ENCODE data around the gene HDAC9.
"Not testable (repeated sequence)": the region's sequence is repeated elsewhere in the genome, so short reads cannot be mapped to it uniquely, and the experiment has no call there.

Gene HDAC9

DNA sequence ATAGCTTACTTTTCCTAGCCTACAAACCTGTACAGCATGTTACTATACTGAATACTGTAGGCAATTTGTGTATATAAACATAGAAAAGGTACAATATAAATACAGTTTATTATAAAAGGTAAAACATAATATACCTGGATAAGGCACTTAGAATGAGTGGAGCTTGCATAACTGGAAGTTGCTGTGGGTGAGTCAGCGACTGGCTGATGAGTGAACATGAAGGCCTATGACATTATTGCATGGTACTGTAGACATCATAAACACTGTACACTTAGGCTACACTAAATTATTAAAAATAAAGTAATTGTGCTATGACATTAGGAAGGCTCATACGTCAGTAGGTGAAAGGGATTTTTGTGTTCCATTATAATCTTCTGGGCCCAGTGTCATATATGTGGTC, 228.8 kb downstream of the HDAC9 start:
- DNase-seq (ENCODE audit: extremely low read depth, low read depth) = no peak
- TF ChIP-seq, protein P1, sequence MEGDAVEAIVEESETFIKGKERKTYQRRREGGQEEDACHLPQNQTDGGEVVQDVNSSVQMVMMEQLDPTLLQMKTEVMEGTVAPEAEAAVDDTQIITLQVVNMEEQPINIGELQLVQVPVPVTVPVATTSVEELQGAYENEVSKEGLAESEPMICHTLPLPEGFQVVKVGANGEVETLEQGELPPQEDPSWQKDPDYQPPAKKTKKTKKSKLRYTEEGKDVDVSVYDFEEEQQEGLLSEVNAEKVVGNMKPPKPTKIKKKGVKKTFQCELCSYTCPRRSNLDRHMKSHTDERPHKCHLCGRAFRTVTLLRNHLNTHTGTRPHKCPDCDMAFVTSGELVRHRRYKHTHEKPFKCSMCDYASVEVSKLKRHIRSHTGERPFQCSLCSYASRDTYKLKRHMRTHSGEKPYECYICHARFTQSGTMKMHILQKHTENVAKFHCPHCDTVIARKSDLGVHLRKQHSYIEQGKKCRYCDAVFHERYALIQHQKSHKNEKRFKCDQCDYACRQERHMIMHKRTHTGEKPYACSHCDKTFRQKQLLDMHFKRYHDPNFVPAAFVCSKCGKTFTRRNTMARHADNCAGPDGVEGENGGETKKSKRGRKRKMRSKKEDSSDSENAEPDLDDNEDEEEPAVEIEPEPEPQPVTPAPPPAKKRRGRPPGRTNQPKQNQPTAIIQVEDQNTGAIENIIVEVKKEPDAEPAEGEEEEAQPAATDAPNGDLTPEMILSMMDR (IDR thresholded peaks at IDR 0.05; ENCODE audit: low read depth, low read length, missing control alignments) = no peak
- H3K4me3 ChIP-seq (replicated peaks; ENCODE audit: low read depth, low read length) = no peak overlapping the region

DNA sequence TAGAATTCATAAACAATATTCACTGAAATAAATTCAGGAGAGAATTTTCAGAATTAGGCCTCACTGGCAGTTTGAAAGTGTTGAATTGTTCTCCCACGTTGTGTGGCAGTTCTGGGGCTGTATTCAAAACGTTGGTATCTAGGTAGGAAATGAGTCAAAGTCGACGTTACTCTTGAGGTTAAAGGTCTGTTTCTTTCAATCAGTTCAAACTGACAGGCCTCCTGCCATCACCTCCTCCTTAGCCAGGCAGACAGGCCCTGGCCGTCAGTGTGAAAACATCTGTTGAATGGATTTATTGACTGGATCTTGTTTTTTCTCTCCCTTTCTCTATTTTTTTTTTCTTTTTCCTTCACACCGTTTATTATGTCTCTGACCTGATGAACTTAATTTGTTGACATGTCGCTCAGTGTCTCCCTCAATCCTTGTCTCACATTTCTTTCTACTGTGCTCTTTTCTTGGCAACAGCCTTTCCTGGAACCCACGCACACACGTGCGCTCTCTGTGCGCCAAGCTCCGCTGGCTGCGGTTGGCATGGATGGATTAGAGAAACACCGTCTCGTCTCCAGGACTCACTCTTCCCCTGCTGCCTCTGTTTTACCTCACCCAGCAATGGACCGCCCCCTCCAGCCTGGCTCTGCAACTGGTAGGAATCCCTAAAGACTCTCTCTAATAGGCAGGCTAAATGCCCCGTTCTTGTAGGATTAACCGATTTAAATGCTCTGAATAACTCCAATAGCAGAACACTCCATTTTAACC, 231.7 kb downstream of the HDAC9 start:
- no peak overlapping the region for H3K4me3 ChIP-seq (replicated peaks; ENCODE audit: low read depth, low read length)
- TF ChIP-seq, protein P1 (IDR thresholded peaks at IDR 0.05; ENCODE audit: low read depth, low read length, missing control alignments) = no peak
- DNase-seq (ENCODE audit: extremely low read depth, low read depth) = no peak

DNA sequence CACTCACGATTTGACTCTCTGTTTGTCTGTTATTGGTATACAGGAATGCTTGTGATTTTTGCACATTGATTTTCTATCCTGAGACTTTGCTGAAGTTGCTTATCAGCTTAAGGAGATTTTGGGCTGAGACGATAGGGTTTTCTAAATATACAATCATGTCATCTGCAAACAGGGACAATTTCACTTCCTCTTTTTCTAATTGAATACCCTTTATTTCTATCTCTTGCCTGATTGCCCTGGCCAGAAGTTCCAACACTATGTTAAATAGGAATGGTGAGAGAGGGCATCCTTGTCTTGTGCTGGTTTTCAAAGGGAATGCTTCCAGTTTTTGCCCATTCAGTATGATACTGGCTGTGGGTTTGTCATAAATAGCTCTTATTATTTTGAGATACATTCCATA, 240.5 kb downstream of the HDAC9 start:
- DNase-seq (ENCODE audit: extremely low read depth, low read depth); H3K4me3 ChIP-seq (replicated peaks; ENCODE audit: low read depth, low read length): not testable (repeated sequence)

DNA sequence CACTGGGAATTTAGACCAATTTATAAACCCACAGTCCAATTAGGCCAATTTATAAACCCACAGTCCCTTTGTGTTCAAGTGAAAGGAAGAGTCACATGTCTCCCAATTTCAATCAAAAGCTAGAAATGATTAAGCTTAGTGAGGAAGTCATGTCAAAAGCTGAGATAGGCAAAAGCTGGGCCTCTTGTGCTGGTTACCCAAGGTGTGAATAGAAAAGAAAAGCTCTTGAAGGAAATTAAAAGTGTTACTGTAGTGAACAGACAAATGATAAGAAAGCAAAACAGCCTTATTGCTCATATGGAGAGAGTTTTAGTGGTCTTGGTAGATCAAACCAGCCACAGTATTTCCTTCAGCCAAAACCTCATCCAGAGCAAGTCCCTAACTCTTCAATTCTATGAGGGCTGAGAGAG, 245.0 kb downstream of the HDAC9 start:
- no peak for DNase-seq (ENCODE audit: extremely low read depth, low read depth)
- no peak overlapping the region for H3K4me3 ChIP-seq (replicated peaks; ENCODE audit: low read depth, low read length)
- TF ChIP-seq, protein P1 (IDR thresholded peaks at IDR 0.05; ENCODE audit: low read depth, low read length, missing control alignments) = no peak

DNA sequence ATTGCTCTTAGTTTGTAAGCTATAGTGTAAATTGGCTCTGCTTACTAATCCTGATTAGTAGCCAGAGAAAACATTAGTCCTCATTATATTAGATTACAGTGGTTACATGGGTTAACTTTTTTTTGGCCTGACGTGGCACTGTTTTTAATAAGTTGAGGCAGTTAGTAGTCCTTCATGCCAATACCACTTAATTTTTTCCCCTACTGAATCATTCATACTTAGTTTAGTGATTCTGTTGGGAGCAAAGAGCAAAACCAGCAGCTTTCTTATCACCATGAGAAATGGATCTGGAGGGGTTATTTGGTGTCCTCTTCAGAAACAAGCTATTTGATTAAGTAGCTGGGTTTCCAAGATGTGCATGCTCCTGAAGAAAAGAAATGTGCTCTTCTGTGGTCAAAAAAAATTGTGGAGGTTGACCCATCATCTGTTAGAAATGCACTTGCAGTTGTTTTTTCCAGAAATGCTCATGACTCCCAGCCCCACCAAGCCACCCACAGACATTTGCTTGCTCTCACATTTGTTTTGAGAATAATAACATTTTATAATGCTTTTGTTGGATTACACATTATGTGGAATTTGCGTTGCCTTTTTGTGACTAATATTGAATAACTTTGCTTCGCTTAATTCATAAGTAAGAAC, 258.5 kb downstream of the HDAC9 start:
- no peak overlapping the region for H3K4me3 ChIP-seq (replicated peaks; ENCODE audit: low read depth, low read length)
- TF ChIP-seq, protein P1 (IDR thresholded peaks at IDR 0.05; ENCODE audit: low read depth, low read length, missing control alignments) = no peak
- DNase-seq (ENCODE audit: extremely low read depth, low read depth) = no peak

DNA sequence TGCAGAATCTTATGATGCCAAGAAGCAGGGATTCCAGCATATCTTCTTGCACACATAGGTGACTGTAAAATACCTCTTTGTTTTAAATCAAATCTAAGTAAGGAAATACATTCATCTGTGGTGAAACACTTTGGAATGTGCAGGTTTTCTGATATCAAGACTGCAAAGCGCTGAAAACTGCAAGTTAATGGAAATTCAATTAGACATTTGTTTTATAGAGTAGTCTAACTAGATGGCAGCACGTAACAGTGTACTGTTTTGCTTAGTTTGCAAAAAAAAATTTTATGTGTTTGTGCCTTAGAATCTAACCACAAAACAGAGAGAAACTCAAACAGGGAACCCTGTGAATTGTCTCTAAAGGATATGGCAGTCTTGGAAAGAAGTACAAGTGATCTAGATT, 259.2 kb downstream of the HDAC9 start:
- no peak for DNase-seq (ENCODE audit: extremely low read depth, low read depth)
- no peak overlapping the region for H3K4me3 ChIP-seq (replicated peaks; ENCODE audit: low read depth, low read length)
- TF ChIP-seq, protein P1 (IDR thresholded peaks at IDR 0.05; ENCODE audit: low read depth, low read length, missing control alignments) = no peak

DNA sequence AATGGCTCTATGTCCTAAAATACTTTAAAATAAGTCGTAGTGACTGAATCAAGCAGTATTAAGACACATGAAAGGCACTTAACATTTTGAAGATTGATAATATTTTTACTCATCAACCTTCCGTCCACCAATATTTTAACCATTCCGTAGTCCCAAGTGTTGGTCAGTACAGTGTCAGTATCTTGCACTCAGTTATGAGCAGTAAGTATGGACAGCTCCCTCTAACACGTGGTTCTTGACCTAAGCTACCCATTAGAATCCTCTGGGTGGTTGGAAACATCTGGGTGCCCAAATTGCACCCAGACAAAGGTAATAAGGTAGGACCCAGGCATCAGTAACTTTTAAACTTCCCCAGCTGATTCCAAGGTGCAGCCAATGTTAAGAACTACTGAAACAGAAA, 260.2 kb downstream of the HDAC9 start:
- H3K4me3 ChIP-seq (replicated peaks; ENCODE audit: low read depth, low read length) = no peak overlapping the region
- DNase-seq (ENCODE audit: extremely low read depth, low read depth) = no peak
- TF ChIP-seq, protein P1 (IDR thresholded peaks at IDR 0.05; ENCODE audit: low read depth, low read length, missing control alignments) = no peak
